RPMI8226 (cell line): ENCODE results near the gene LOC128125822.
"Not testable (repeated sequence)": the region's sequence is repeated elsewhere in the genome, so short reads cannot be mapped to it uniquely, and the experiment has no call there.

Experiments used
- DNase-seq: peaks from one replicate; pipeline ENCODE4 v3.0.0-alpha.2; 2015

The LOC128125822 gene

DNA sequence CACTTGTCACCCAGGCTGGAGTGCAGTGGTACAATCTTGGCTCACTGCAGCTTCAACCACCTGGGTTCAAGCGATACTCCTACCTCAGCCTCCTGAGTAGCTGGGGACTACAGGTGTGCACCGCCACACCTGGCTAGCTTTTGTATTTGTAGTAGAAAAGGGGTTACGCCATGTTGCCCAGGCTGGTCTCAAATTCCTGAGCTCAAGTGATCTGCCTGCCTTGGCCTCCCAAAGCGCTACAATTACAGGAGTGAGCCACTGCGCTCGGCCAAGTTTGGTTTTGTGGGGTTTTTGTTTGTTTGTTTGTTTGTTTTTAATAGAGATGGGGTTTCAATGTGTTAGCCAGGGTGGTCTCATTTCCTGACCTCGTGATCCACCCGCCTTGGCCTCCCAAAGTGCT is 12.3 kb downstream of the LOC128125822 start:
- DNase-seq = no peak

DNA sequence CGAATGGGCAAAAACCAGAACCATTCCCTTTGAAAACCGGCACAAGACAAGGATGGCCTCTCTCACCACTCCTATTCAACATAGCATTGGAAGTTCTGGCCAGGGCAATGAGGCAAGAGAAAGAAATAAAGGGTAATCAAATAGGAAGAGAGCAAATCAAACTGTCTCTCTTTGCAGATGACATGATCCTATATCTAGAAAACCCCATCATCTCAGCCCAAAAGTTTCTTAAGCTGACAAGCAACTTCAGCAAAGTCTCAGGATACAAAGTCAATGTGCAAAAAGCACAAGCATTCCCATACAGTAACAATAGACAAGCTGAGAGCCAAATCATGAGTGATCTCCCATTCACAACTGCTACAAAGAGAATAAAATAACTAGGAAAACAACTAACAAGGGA is 13.4 kb downstream of the LOC128125822 start:
- not testable (repeated sequence) for DNase-seq

DNA sequence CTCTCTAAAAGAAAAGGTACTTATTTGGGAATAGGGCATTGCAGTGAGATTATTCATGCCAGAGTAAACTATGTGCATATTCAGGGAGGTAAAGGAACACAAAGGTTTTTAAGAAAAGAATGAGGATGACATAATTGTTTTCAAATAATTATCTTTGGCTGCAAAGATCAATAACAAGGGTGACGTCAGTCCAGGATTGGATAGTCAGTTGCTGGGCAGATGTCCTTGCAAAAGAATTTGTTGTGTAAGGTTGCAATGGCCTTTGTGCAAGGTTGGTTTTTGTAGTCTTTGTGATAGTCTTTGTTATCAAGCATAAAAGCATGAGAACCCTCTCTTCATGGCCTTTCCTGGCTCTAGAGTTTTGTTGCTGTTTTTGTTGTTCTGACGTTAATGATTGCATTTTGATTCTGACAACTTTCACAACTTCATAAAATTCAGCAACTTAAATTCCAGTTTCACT is 17.7 kb downstream of the LOC128125822 start:
- DNase-seq = no peak

DNA sequence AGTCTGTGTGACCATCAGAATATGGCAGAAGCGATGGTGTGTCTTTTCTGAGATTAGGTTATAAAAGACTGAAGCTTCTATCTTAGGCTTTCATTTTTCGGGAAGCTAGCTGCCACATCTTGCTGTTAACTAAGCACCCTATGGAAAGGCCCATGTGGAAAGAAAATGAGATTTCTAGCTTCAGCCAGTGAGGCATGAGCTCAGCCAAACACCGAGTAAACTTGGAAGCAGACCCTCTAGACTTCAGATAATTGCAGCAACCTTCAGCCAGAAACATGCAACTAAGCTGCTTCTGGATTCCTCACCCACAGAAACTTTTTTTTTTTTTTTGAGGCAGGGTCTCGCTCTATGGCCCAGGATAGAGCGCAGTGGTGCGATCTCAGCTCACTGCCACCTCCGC is 20.6 kb downstream of the LOC128125822 start:
- no peak for DNase-seq

DNA sequence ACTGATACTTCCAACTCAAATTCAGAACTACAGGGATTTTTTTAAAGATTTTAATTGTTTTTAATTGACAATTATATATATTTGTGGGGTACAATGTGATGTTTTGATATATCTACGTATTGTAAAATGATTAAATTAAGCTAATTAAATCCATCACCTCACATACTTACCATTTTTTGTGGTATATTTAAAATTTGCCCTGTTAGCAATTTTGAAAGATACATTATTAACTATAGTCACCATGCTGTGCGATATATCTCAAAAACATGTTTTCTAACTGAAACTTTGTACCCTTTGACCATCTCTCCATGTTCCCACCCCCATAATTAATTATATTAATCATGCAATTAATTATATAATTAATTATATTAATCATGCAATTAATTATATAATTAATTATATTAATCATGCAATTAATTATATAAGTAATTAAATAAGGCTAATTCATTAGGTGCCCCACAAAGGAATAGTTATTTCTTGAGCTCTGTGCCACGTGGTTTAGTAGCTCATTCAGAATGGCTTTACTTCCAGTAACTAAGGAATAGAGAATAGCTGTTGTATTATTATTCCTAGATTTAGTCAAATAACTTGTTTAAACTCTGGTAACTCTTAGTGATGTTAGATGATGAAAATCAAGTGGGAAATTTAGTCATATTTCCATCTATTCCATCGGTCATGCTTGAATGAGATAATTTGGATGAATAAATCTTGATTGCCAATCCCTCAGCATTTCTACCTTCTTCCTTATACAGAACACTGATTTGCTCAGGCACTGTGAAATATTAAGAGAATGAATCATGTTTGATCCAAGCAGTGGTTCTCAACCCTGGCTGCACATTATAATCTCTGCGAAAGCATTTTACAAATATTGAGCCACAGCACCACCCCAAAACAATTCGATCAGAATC is 25.1 kb downstream of the LOC128125822 start:
- DNase-seq = no peak

DNA sequence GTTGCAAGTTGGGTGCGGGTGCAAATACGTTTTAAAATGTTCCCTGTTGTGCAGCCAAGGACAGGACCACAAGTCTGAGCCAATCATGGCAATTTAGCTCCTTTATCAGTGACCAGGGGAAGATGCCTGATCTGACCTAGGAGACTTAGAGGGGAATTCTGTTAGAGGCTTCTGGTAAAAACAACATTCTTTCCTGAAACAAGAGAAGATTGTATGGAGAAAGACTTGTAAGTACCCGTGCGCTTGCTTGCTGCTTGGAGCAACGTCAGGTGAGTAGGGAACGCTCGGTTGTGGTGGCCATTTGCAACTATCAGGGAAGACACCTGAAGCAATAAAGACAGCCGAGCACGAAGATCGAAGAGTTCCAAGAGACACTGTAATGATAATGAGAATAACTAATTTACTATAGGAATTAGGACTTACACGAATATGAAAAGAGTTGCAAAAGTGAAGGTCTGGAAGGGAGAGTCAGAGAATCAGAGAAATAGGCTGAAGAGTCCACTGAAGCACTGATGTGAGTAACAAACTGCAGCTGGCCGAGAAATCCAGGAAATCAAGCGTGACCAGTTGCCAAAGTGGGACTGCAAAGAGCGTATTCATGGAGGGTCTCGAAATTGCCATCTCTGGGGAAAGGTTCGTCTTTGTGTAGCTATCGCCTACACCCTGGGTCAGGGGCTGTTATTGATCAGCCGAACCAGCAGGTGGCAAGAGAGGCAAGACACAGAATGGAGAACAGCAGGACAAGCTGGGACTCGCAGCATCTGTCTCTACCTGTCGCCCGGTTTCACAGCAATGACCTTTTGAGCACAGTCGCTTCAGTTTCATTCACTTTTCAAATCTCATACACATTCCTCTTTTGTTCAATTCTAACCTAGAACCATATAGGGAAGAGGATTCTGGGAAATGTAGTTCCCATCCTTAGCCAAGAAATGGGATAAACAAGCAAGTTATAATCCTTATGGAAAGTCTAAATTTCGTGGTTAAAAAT is 26.1 kb downstream of the LOC128125822 start:
- DNase-seq = peak; percentile 81

DNA sequence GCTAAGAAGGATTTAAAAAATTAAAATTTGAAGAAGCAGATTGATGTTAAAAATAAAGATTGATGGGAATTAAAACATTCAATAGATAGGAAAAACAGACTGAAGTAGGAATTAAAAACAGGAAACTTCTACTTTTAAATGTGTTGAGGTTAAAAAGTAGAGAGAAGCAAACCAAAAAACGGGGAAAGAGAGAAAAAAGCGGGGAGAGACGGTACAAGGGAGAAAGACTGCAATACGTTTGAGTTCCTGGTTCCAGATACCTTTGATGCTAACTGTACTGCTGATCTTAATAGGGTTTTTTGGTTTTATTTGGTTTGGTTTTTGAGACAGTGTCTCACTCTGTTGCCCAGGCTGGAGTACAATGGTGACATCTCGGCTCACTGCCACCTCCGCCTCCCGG is 27.0 kb downstream of the LOC128125822 start:
- DNase-seq = no peak

DNA sequence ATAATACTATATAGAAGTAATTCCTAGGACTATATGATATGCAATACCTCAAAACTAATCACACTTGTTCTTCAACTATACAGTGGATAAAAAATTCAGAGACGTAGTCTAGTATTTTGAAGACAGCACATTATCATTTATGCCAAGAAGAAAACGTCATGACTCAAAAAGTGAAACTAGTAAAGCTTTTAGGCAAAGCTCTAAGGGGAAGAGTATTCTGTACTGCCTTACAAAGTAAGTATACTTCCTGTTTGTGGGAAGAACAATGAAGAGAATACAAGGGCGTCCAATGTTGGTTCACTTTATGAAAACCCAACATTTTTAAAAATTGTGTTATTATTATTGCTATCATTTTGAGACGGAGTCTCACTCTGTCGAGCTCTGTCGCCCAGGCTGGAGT is 27.9 kb downstream of the LOC128125822 start:
- no peak for DNase-seq

DNA sequence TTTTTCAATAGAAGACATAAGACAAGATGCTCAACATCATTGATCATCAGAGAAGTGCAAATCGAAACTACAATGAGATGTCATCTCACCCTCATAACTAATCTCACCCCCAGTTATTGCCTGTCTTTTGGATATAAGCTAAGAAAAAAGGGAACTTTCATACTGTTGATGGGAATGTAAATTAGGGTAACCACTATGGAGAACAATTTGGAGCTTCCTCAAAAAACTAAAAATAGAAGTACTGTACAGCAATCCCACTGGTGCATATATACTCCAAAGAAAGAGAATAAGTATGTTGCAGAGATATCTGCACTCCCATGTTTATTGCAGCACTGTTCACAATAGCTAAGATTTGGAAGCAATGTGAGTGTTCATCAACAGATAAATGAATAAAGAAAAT is 37.0 kb downstream of the LOC128125822 start:
- DNase-seq = no peak

DNA sequence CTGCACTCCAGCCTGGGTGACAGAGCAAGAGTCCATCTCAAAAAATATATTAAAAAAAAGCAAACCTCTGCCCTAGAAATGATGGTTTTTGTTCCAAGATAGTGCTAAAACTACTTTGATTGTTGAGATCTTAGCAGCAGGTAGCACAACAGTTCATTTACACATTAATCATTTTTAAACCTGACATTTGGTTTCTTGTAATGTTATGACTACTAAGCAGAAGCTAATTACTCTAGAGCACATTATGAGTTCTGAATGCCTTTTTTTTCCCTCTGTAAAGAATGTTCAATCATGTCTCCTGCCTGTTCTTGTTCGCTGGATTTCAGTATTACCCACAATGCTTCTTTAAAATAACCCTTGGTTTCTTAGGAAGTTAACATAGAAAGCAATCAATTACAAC is 38.7 kb downstream of the LOC128125822 start:
- DNase-seq = no peak

DNA sequence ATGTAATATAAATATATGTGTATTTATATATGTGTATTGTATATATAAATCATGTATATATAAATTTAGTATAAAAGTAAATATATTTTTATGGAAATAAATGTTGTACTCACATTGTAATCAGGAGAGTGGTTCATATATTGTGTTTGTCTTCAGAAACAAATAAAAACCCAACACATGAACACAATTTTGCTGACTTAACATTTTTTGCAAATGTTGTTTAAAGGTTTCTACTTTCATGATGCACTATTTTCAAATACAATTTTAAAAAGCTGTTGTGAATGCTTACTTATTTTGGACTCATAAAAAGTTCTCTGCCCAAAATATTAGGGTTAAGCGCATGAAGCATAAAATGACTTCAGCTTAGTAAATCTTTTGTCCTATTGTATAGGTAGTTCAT is 39.3 kb downstream of the LOC128125822 start:
- DNase-seq = no peak

DNA sequence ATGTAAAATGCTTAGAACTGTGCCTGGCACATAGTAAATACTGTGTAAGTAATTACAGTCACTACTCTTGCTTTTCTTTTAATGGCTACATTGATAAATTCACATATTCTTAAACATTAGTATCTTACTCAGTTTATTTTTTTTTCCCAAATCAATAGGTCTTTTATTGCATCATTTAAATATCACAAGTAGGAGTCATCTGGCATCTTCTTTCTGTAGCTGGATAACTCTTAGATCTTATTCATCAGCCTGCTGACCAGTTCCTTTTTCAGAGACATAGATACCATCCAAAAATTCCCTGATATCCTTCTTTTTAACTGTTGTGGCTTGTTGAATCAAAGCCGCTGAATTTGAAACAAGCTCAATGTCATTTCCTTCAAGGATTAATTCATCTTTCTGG is 43.3 kb downstream of the LOC128125822 start:
- DNase-seq = no peak
